ENCODE results near the gene AP1M2. TPM values are rescaled to one million over a fixed set of nuclear protein-coding genes. Genes with fewer than 3 reads are reported as not detected.
A peak's percentile ranks its signal among the peaks of the same experiment; 100 is the strongest.

AP1M2 gene
- total and polyA plus RNA-seq, 2 donors (not counting 3 experiments of a cell fraction or from before 2014, with no cell fraction given) = 0.19 TPM; not detected in 1

- peaks cover 17% of the 10 kb centered on the region for H3K79me2 ChIP-seq (ENCODE audit: control insufficient read depth, insufficient read depth, low read length)
- no peak overlapping the region for H3K9ac ChIP-seq (replicated peaks; ENCODE audit: extremely low read depth, insufficient read depth, low read length)
- intact Hi-C loops (cut with micrococcal nuclease) = loop anchor here (2.0 kb wide), 1 partner anchor 23 kb away; the partner anchor contains the start of gene SLC44A2
- no peaks in the 10 kb centered on the region for H4K20me1 ChIP-seq (replicated peaks; ENCODE audit: control insufficient read depth, extremely low read depth, insufficient read depth, low read length)
- H3K27ac ChIP-seq (ENCODE audit: insufficient read depth, low read depth, low read length) = no peak overlapping the region
- POLR2A ChIA-PET = interaction anchor here (0.5 to 0.8 kb wide), 2 partner anchors 25 to 27 kb away, joined by 3 read pairs; no protein-coding TSS in a partner anchor
- no TSS peak for BruUV-seq (replicated peaks)
- dilution Hi-C loops (cut with MboI; ENCODE audit: extremely low pct_ligation_motif_present, low sequenced_read_pairs) = no loop called here
- peak overlapping the region; percentile 51 for H2AFZ ChIP-seq (ENCODE audit: low read depth, low read length)
- CTCF ChIA-PET = interaction anchor here (0.8 to 4.3 kb wide), 9 partner anchors 10 to 94 kb away, joined by 3 to 33 read pairs (median 3); no protein-coding TSS in a partner anchor
- no peaks in the 10 kb centered on the region for H3K9me1 ChIP-seq (replicated peaks; ENCODE audit: control insufficient read depth, extremely low read depth, insufficient read depth, low read length)
- no peaks in the 10 kb centered on the region for H3K27me3 ChIP-seq (ENCODE audit: control insufficient read depth in 2 of 2, insufficient read depth in 2 of 2, low read length in 2 of 2)
- no peak for TF ChIP-seq GATA2 (IDR thresholded peaks at IDR 0.05; ENCODE audit: insufficient read depth, insufficient read length, low read depth, low read length)
- no peak for TF ChIP-seq JUN (IDR thresholded peaks at IDR 0.05; ENCODE audit: borderline replicate concordance, insufficient read depth, insufficient read length, low read depth)
- TF ChIP-seq MAX (IDR thresholded peaks at IDR 0.05; ENCODE audit: insufficient read depth, insufficient read length) = no peak
- TF ChIP-seq FOS (IDR thresholded peaks at IDR 0.05; ENCODE audit: borderline replicate concordance, insufficient read depth, low read length) = no peak
- TF ChIP-seq CTCF (IDR thresholded peaks at IDR 0.05; ENCODE audit: extremely low read depth in 1 of 2, insufficient read depth in 1 of 2, low read depth in 1 of 2, low read length in 2 of 2) = no peak
- no peak for TF ChIP-seq POLR2AphosphoS5 (IDR thresholded peaks at IDR 0.05; ENCODE audit: insufficient read depth, low read depth, low read length)
- no peak for TF ChIP-seq MYC (IDR thresholded peaks at IDR 0.05; ENCODE audit: low read depth, low read length)
- no peak for TF ChIP-seq EZH2 (IDR thresholded peaks at IDR 0.05; ENCODE audit: borderline replicate concordance, low read depth, low read length, severe bottlenecking)
- no peak for TF ChIP-seq POLR2A (IDR thresholded peaks at IDR 0.05; ENCODE audit: low read depth, low read length)
- H3K4me3 ChIP-seq (replicated peaks in 1 of 3; ENCODE audit: insufficient read depth in 1 of 3, low read depth in 1 of 3, low read length in 3 of 3) = no peak overlapping the region
- FAIRE-seq = peak; percentile 44
- H3K4me1 ChIP-seq (ENCODE audit: control insufficient read depth, extremely low read depth, insufficient read depth, low read length) = peaks cover 26% of the 10 kb centered on the region
- H3K36me3 ChIP-seq (ENCODE audit: control insufficient read depth in 2 of 2, extremely low read depth in 1 of 2, insufficient read depth in 2 of 2, low read length in 2 of 2) = no peaks in the 10 kb centered on the region
- no peak for DNase-seq (ENCODE audit: low read depth, low spot score)
- H3K4me2 ChIP-seq (ENCODE audit: insufficient read depth, low read length) = no peak overlapping the region
- H3K9me3 ChIP-seq (replicated peaks; ENCODE audit: control insufficient read depth, insufficient read depth, low read length) = no peaks in the 10 kb centered on the region
These were observed 14.9 kb upstream of the AP1M2 start for GRCh38 chr19:10601999-10602329.

Measured in endothelial cell of umbilical vein (primary cell).